CD4-positive, CD25-positive, alpha-beta regulatory T cell (primary cell): ENCODE results near the gene ZNRF3. TPM values are rescaled to one million over a fixed set of nuclear protein-coding genes. Genes with fewer than 3 reads are reported as not detected.
"Not testable (repeated sequence)": the region's sequence is repeated elsewhere in the genome, so short reads cannot be mapped to it uniquely, and the experiment has no call there.

Source experiments
- ATAC-seq, 2 donors: fragments of 150-1000 bp; cut with Tn5 transposase; one replicate each; pipeline ENCODE4 v1.10.0; 2021; ENCODE audit warnings: low read depth in 2 of 2, moderate number of reproducible peaks in 2 of 2, moderate library complexity in 1 of 2
- DNase-seq, 3 donors: peaks; one replicate each; pipeline versions ENCODE4 v3.0.0 to v3.0.0-alpha.2; 2012 to 2022; ENCODE audit warnings: mixed read lengths in 1 of 3
- H3K27ac ChIP-seq: one replicate; pipeline ENCODE4 v1.7.0; 2013; ENCODE audit warnings: mild to moderate bottlenecking, low read length; ENCODE audit not compliant: insufficient read depth, poor library complexity, severe bottlenecking
- H3K27me3 ChIP-seq: one replicate; pipeline ENCODE4 v1.7.0; 2013; ENCODE audit warnings: low read length; ENCODE audit not compliant: control insufficient read depth, insufficient read depth
- H3K36me3 ChIP-seq: one replicate; pipeline ENCODE4 v1.7.0; 2013; ENCODE audit warnings: mild to moderate bottlenecking, low read length, moderate library complexity; ENCODE audit not compliant: control insufficient read depth, insufficient read depth
- H3K4me1 ChIP-seq: 2 replicates; pipeline ENCODE4 v1.7.0; 2013; ENCODE audit warnings: mild to moderate bottlenecking, low read length; ENCODE audit not compliant: insufficient read depth, control insufficient read depth, poor library complexity, severe bottlenecking
- H3K4me3 ChIP-seq: one replicate; pipeline ENCODE4 v1.7.0; 2013; ENCODE audit warnings: low read depth, mild to moderate bottlenecking, low read length, moderate library complexity
- H3K9me3 ChIP-seq, 2 experiments: 1 replicate in 1 of 2; 2 replicates in 1 of 2; pipeline ENCODE4 v1.7.0; 2013; ENCODE audit warnings: low read length in 2 of 2, mild to moderate bottlenecking in 1 of 2, moderate library complexity in 1 of 2; ENCODE audit not compliant: control insufficient read depth in 2 of 2
- H3K27ac Mint-ChIP-seq, 3 donors: one replicate each; pipeline ENCODE4 v1.8.0; 2020 to 2022; ENCODE audit warnings: mild to moderate bottlenecking in 3 of 3, mixed read lengths in 3 of 3, moderate library complexity in 2 of 3
- H3K27me3 Mint-ChIP-seq: one replicate; pipeline ENCODE4 v1.8.0; 2022; ENCODE audit warnings: mild to moderate bottlenecking, mixed read lengths
- H3K36me3 Mint-ChIP-seq: one replicate; pipeline ENCODE4 v1.8.0; 2020; ENCODE audit warnings: mixed read lengths
- H3K4me1 Mint-ChIP-seq, 4 donors: one replicate each; pipeline ENCODE4 v1.8.0; 2020 to 2022; ENCODE audit warnings: mixed read lengths in 4 of 4, mild to moderate bottlenecking in 1 of 4
- H3K4me3 Mint-ChIP-seq, 4 donors: one replicate each; pipeline ENCODE4 v1.8.0; 2020 to 2022; ENCODE audit warnings: mild to moderate bottlenecking in 4 of 4, mixed read lengths in 4 of 4, moderate library complexity in 3 of 4
- H3K9me3 Mint-ChIP-seq, 7 donors: one replicate each; pipeline ENCODE4 v1.8.0; 2020 to 2022; ENCODE audit warnings: mixed read lengths in 7 of 7, mild to moderate bottlenecking in 3 of 7, moderate library complexity in 2 of 7
- polyA plus RNA-seq, 4 donors: library from polyadenylated mRNA; unstranded; fragments of 300-500 nt; fragmentation: Illumina TruSeq; gene quantifications; one replicate each; pipeline ENCODE4 v1.2.3, GENCODE V29; 2021
- total RNA-seq: library from RNA; stranded (reverse); gene quantifications from one replicate; pipeline ENCODE4 v1.2.3, GENCODE V29; 2022

ZNRF3 gene
- total and polyA plus RNA-seq, 5 donors from 2014 or later, result 0.06 to 0.35 (median 0.24) TPM

GRCh38 chr22:29080106-29080975 is 197.0 kb downstream of the ZNRF3 start:
- Mint-ChIP-seq H3K9me3 (no peaks in the 10 kb centered on the region), H3K4me1 (no peaks in the 10 kb centered on the region), H3K4me3 (no peak overlapping the region), H3K27ac (no peak overlapping the region), H3K27me3 (peaks cover 51% of the 10 kb centered on the region), H3K36me3 (no peaks in the 10 kb centered on the region)
- Histone ChIP-seq H3K27ac (no peak overlapping the region), H3K36me3 (no peaks in the 10 kb centered on the region), H3K4me3 (no peak overlapping the region), H3K4me1 (no peaks in the 10 kb centered on the region), H3K9me3 (no peaks in the 10 kb centered on the region), H3K27me3 (peaks cover 10% of the 10 kb centered on the region)
- no peak for ATAC-seq
- no peak for DNase-seq

GRCh38 chr22:29081517-29082236 is 198.3 kb downstream of the ZNRF3 start:
- H3K36me3 ChIP-seq, result no peaks in the 10 kb centered on the region
- no peaks in the 10 kb centered on the region for H3K36me3 Mint-ChIP-seq
- ATAC-seq, result no peak
- no peak overlapping the region for H3K4me3 ChIP-seq
- H3K27ac ChIP-seq, result no peak overlapping the region
- H3K9me3 ChIP-seq, result no peaks in the 10 kb centered on the region
- no peaks in the 10 kb centered on the region for H3K4me1 ChIP-seq
- no peak overlapping the region for H3K27ac Mint-ChIP-seq
- H3K4me1 Mint-ChIP-seq, result no peaks in the 10 kb centered on the region
- H3K27me3 ChIP-seq, result peaks cover 4% of the 10 kb centered on the region
- H3K4me3 Mint-ChIP-seq, result no peak overlapping the region
- no peak for DNase-seq
- H3K27me3 Mint-ChIP-seq, result peaks cover 40% of the 10 kb centered on the region
- no peaks in the 10 kb centered on the region for H3K9me3 Mint-ChIP-seq

- Histone ChIP-seq H3K4me1 (no peaks in the 10 kb centered on the region), H3K27ac (no peak overlapping the region), H3K27me3 (peaks cover 4% of the 10 kb centered on the region), H3K36me3 (no peaks in the 10 kb centered on the region), H3K4me3 (no peak overlapping the region), H3K9me3 (no peaks in the 10 kb centered on the region)
- DNase-seq (no peak), ATAC-seq (no peak)
- Mint-ChIP-seq H3K27me3 (peaks cover 37% of the 10 kb centered on the region), H3K4me1 (no peaks in the 10 kb centered on the region), H3K9me3 (no peaks in the 10 kb centered on the region), H3K36me3 (no peaks in the 10 kb centered on the region), H3K4me3 (no peak overlapping the region), H3K27ac (no peak overlapping the region)
Measured at GRCh38 chr22:29082826-29083545, 199.6 kb downstream of the ZNRF3 start.

- Mint-ChIP-seq H3K27me3 (peaks cover 39% of the 10 kb centered on the region), H3K4me3 (peak overlapping the region in 1 of 4 donors; percentile 1)
- not testable (repeated sequence) for ATAC-seq, H3K9me3 ChIP-seq, H3K36me3 Mint-ChIP-seq, DNase-seq, H3K36me3 ChIP-seq, H3K27me3 ChIP-seq, H3K4me1 ChIP-seq, H3K4me3 ChIP-seq, H3K4me1 Mint-ChIP-seq, H3K27ac ChIP-seq, H3K9me3 Mint-ChIP-seq, H3K27ac Mint-ChIP-seq
Measured at GRCh38 chr22:29083576-29083932, 200.2 kb downstream of the ZNRF3 start.

- H3K27ac Mint-ChIP-seq, result no peak overlapping the region
- DNase-seq (no peak), ATAC-seq (no peak)
- H3K36me3 Mint-ChIP-seq, result no peaks in the 10 kb centered on the region
- peaks cover 4% of the 10 kb centered on the region for H3K27me3 ChIP-seq
- no peak overlapping the region for H3K4me3 Mint-ChIP-seq
- peaks cover 34% of the 10 kb centered on the region for H3K27me3 Mint-ChIP-seq
- H3K9me3 Mint-ChIP-seq, result no peaks in the 10 kb centered on the region
- no peaks in the 10 kb centered on the region for H3K36me3 ChIP-seq
- no peak overlapping the region for H3K27ac ChIP-seq
- H3K4me3 ChIP-seq, result no peak overlapping the region
- no peaks in the 10 kb centered on the region for H3K4me1 ChIP-seq
- no peaks in the 10 kb centered on the region for H3K9me3 ChIP-seq
- H3K4me1 Mint-ChIP-seq, result no peaks in the 10 kb centered on the region
Measured at GRCh38 chr22:29083933-29084591, 200.7 kb downstream of the ZNRF3 start.

- Histone ChIP-seq H3K4me3 (no peak overlapping the region), H3K36me3 (no peaks in the 10 kb centered on the region), H3K27ac (no peak overlapping the region), H3K9me3 (no peaks in the 10 kb centered on the region), H3K27me3 (peaks cover 4% of the 10 kb centered on the region), H3K4me1 (no peaks in the 10 kb centered on the region)
- peaks cover 0 to 2% (median 0%) of the 10 kb centered on the region in 7 donors for H3K9me3 Mint-ChIP-seq
- no peaks in the 10 kb centered on the region for H3K36me3 Mint-ChIP-seq
- no peak for ATAC-seq
- no peak overlapping the region for H3K4me3 Mint-ChIP-seq
- no peak overlapping the region for H3K27ac Mint-ChIP-seq
- no peak for DNase-seq
- H3K4me1 Mint-ChIP-seq, result peaks cover 0 to 2% (median 0%) of the 10 kb centered on the region in 4 donors
- H3K27me3 Mint-ChIP-seq, result peaks cover 22% of the 10 kb centered on the region
Measured at GRCh38 chr22:29087012-29087411, 203.6 kb downstream of the ZNRF3 start.

GRCh38 chr22:29088809-29089208 is 205.4 kb downstream of the ZNRF3 start:
- Mint-ChIP-seq H3K36me3 (no peaks in the 10 kb centered on the region), H3K4me3 (no peak overlapping the region), H3K9me3 (peaks cover 0 to 2% (median 0%) of the 10 kb centered on the region in 7 donors), H3K27ac (no peak overlapping the region), H3K4me1 (peaks cover 0 to 2% (median 0%) of the 10 kb centered on the region in 4 donors), H3K27me3 (peaks cover 32% of the 10 kb centered on the region)
- Histone ChIP-seq H3K27ac (no peak overlapping the region), H3K36me3 (no peaks in the 10 kb centered on the region), H3K4me1 (no peaks in the 10 kb centered on the region), H3K4me3 (no peak overlapping the region), H3K9me3 (no peaks in the 10 kb centered on the region), H3K27me3 (peaks cover 7% of the 10 kb centered on the region)
- ATAC-seq, result no peak
- DNase-seq, result no peak
